HepG2 (cell line): Measurements from ENCODE around the gene BCAT1. TPM values are rescaled to one million over a fixed set of nuclear protein-coding genes. Genes with fewer than 3 reads are reported as not detected.

Experiments used
- DPF2 ChIP-seq: sonication (generic); formaldehyde crosslinking; IDR thresholded peaks from 2 replicates; pipeline ENCODE4 v1.4.0; 2020; ENCODE audit warnings: mild to moderate bottlenecking, low read depth, missing genetic modification reagents, borderline replicate concordance
- GLI4 ChIP-seq: sonication (generic); formaldehyde crosslinking; IDR thresholded peaks from 2 replicates; pipeline ENCODE4 v1.5.1; 2020; ENCODE audit warnings: missing genetic modification reagents, mild to moderate bottlenecking, moderate library complexity, borderline replicate concordance
- IKZF4 ChIP-seq: sonication (generic); formaldehyde crosslinking; IDR thresholded peaks from 2 replicates; pipeline ENCODE4 v1.5.1; 2020; ENCODE audit warnings: borderline replicate concordance, mild to moderate bottlenecking, low read depth, missing genetic modification reagents; ENCODE audit errors: not compliant biosample characterization
- MAZ ChIP-seq, 2 experiments: sonication (generic) in 1 of 2; formaldehyde crosslinking in 1 of 2; IDR thresholded peaks; 2 replicates each; pipeline versions ENCODE4 v1.5.0 to v1.6.1; 2012 to 2020; ENCODE audit warnings: low read depth in 2 of 2, mild to moderate bottlenecking in 2 of 2, borderline replicate concordance in 1 of 2, improper control_type of control experiment in 1 of 2, low read length in 1 of 2, missing genetic modification reagents in 1 of 2, moderate library complexity in 1 of 2
- MTA1 ChIP-seq: sonication (generic); formaldehyde crosslinking; IDR thresholded peaks from 2 replicates; pipeline ENCODE4 v1.4.0; 2020; ENCODE audit warnings: missing genetic modification reagents, mild to moderate bottlenecking, borderline replicate concordance
- MXD1 ChIP-seq: sonication (generic); formaldehyde crosslinking; IDR thresholded peaks from 2 replicates; pipeline ENCODE4 v1.4.0; 2020; ENCODE audit warnings: mild to moderate bottlenecking, missing genetic modification reagents
- MXI1 ChIP-seq: IDR thresholded peaks from 3 replicates; pipeline ENCODE4 v1.6.1; 2012; ENCODE audit warnings: low read depth, low read length, inconsistent platforms, borderline replicate concordance
- NFE2 ChIP-seq: sonication (generic); formaldehyde crosslinking; IDR thresholded peaks from 2 replicates; pipeline ENCODE4 v1.4.0; 2020; ENCODE audit warnings: missing genetic modification reagents
- NR1H2 ChIP-seq: sonication (generic); formaldehyde crosslinking; IDR thresholded peaks from 2 replicates; pipeline ENCODE4 v1.8.1; 2022; ENCODE audit warnings: low read depth, missing genetic modification reagents, borderline replicate concordance
- PRMT3 ChIP-seq: sonication (generic); formaldehyde crosslinking; IDR thresholded peaks from 2 replicates; pipeline ENCODE4 v1.8.1; 2022; ENCODE audit warnings: low read depth, mild to moderate bottlenecking, moderate library complexity, missing genetic modification reagents, borderline replicate concordance
- REL ChIP-seq: sonication (generic); formaldehyde crosslinking; conservative IDR thresholded peaks from 2 replicates; pipeline ENCODE4 v1.8.0; 2022; ENCODE audit warnings: mild to moderate bottlenecking, missing genetic modification reagents, moderate library complexity
- SMARCE1 ChIP-seq: fragments of 450-650 bp; IDR thresholded peaks from 2 replicates; pipeline ENCODE4 v1.6.1; 2017; ENCODE audit warnings: borderline replicate concordance
- TBP ChIP-seq: sonication (generic); formaldehyde crosslinking; IDR thresholded peaks from 2 replicates; pipeline ENCODE4 v1.5.0; 2020; ENCODE audit warnings: missing genetic modification reagents
- THAP8 ChIP-seq: sonication (generic); formaldehyde crosslinking; IDR thresholded peaks from 2 replicates; pipeline ENCODE4 v1.5.1; 2020; ENCODE audit warnings: missing genetic modification reagents, mild to moderate bottlenecking, borderline replicate concordance
- U2AF1 ChIP-seq: fragments of 200-400 bp; formaldehyde crosslinking; optimal IDR thresholded peaks from 2 replicates; pipeline ENCODE3; 2017; ENCODE audit warnings: mild to moderate bottlenecking, low read depth, low read length
- ZBTB20 ChIP-seq: sonication (generic); formaldehyde crosslinking; IDR thresholded peaks from 2 replicates; pipeline ENCODE4 v1.8.1; 2023; ENCODE audit warnings: missing genetic modification reagents, low read depth, mild to moderate bottlenecking, borderline replicate concordance
- ZFP37 ChIP-seq: sonication (generic); formaldehyde crosslinking; IDR thresholded peaks from 2 replicates; pipeline ENCODE4 v1.4.0; 2020; ENCODE audit warnings: missing genetic modification reagents, borderline replicate concordance
- ZFP41 ChIP-seq: sonication (generic); formaldehyde crosslinking; IDR thresholded peaks from 2 replicates; pipeline ENCODE4 v1.4.0; 2020; ENCODE audit warnings: mild to moderate bottlenecking, missing genetic modification reagents, borderline replicate concordance
- ZNF354B ChIP-seq: sonication (generic); formaldehyde crosslinking; IDR thresholded peaks from 2 replicates; pipeline ENCODE4 v1.8.0; 2022; ENCODE audit warnings: mild to moderate bottlenecking, missing genetic modification reagents
- ZNF484 ChIP-seq: sonication (generic); formaldehyde crosslinking; IDR thresholded peaks from 2 replicates; pipeline ENCODE4 v1.5.1; 2020; ENCODE audit warnings: mild to moderate bottlenecking, low read depth, missing genetic modification reagents, borderline replicate concordance
- ZNF550 ChIP-seq: sonication (generic); formaldehyde crosslinking; IDR thresholded peaks from 2 replicates; pipeline ENCODE4 v1.4.0; 2020; ENCODE audit warnings: mild to moderate bottlenecking, missing genetic modification reagents, borderline replicate concordance
- ZNF597 ChIP-seq: sonication (generic); formaldehyde crosslinking; IDR thresholded peaks from 2 replicates; pipeline ENCODE4 v1.5.0; 2020; ENCODE audit warnings: missing genetic modification reagents
- ZNF644 ChIP-seq: IDR thresholded peaks from 2 replicates; pipeline ENCODE4 v1.6.1; 2016; ENCODE audit warnings: low read depth
- ZNF678 ChIP-seq: sonication (generic); formaldehyde crosslinking; IDR thresholded peaks from 2 replicates; pipeline ENCODE4 v1.4.0; 2020; ENCODE audit warnings: mild to moderate bottlenecking, missing genetic modification reagents
- polyA plus RNA-seq, 8 experiments: library from polyadenylated mRNA; depleted of rRNA in 3 of 8; stranded (reverse) in 7 of 8; unstranded in 1 of 8; fragments of >200 nt; fragmentation: Illumina TruSeq in 4 of 8; extraction: Trizol in 4 of 8; gene quantifications; 2 replicates each; pipeline versions ENCODE4 v1.2.1 to v1.2.3, GENCODE V29; 2011 to 2016; ENCODE audit warnings: low read depth in 4 of 8, missing spikeins in 1 of 8, mixed read lengths in 1 of 8; ENCODE audit not compliant: insufficient read depth in 1 of 8
- total RNA-seq, 5 experiments: library from RNA; depleted of rRNA; stranded (reverse); fragments of >200 nt; fragmentation: Illumina TruSeq; extraction: Trizol; gene quantifications; 2 replicates each; pipeline ENCODE4 v1.2.3, GENCODE V29; 2016; ENCODE audit warnings: low read depth in 1 of 5
- TF ChIP-seq, protein P1 (sequence below): sonication (generic); formaldehyde crosslinking; IDR thresholded peaks from 2 replicates; pipeline ENCODE4 v1.4.0; 2020; ENCODE audit warnings: missing genetic modification reagents, mild to moderate bottlenecking, borderline replicate concordance

BCAT1 gene
- total and polyA plus RNA-seq, 2 of the 13 experiments (the other 11 are each of a cell fraction or from before 2014, with no cell fraction given): 8.0 to 75.5 TPM

GRCh38 chr12:24911271-24911791 is 37.6 kb downstream of the BCAT1 start (continued):
- TF ChIP-seq PRMT3 (CRISPR knock-in tag) (no peak), DPF2 (CRISPR knock-in tag) (no peak; the same call in 1 of the 2 replicates), IKZF4 (CRISPR knock-in tag) (no peak), ZNF678 (CRISPR knock-in tag) (no peak), ZNF484 (no peak), U2AF1 (no peak), REL (no peak), NR1H2 (CRISPR knock-in tag) (no peak), TBP (CRISPR knock-in tag) (no peak), MAZ (IDR thresholded peaks at IDR 0.05; ENCODE audit: borderline replicate concordance, low read depth, low read length) (peak; percentile 71; the same call in 1 of the 2 replicates), MAZ (CRISPR knock-in tag; IDR thresholded peaks at IDR 0.05; ENCODE audit: low read depth) (no peak), GLI4 (no peak), ZBTB20 (CRISPR knock-in tag) (no peak), ZNF354B (CRISPR knock-in tag) (no peak), ZNF644 (CRISPR knock-in tag) (no peak), ZFP37 (no peak), MXI1 (peak; percentile 83; the same call in 1 of the 3 replicates), ZNF550 (CRISPR knock-in tag) (no peak), MXD1 (CRISPR knock-in tag) (no peak), THAP8 (CRISPR knock-in tag) (no peak), ZNF597 (CRISPR knock-in tag) (no peak), ZFP41 (no peak), MTA1 (0 out of 2 replicates have a peak, but pooled peaks have one; percentile 37), SMARCE1 (no peak), NFE2 (no peak)
- TF ChIP-seq, protein P1, sequence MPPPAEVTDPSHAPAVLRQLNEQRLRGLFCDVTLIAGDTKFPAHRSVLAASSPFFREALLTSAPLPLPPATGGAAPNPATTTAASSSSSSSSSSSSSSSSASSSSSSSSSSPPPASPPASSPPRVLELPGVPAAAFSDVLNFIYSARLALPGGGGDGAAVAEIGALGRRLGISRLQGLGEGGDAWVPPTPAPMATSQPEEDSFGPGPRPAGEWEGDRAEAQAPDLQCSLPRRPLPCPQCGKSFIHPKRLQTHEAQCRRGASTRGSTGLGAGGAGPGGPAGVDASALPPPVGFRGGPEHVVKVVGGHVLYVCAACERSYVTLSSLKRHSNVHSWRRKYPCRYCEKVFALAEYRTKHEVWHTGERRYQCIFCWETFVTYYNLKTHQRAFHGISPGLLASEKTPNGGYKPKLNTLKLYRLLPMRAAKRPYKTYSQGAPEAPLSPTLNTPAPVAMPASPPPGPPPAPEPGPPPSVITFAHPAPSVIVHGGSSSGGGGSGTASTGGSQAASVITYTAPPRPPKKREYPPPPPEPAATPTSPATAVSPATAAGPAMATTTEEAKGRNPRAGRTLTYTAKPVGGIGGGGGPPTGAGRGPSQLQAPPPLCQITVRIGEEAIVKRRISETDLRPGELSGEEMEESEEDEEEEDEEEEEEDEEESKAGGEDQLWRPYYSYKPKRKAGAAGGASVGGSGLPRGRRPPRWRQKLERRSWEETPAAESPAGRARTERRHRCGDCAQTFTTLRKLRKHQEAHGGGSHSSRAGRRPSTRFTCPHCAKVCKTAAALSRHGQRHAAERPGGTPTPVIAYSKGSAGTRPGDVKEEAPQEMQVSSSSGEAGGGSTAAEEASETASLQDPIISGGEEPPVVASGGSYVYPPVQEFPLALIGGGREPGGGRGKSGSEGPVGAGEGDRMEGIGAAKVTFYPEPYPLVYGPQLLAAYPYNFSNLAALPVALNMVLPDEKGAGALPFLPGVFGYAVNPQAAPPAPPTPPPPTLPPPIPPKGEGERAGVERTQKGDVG (CRISPR knock-in tag): no peak
